MM.1S (cell line): ENCODE data around the gene AIP.

Experiments used
- CTCF ChIP-seq: fragments of 300-600 bp; sonication (generic); IDR thresholded peaks from 2 replicates; pipeline ENCODE4 v1.5.1; 2016; ENCODE audit warnings: antibody characterized with exemption, low read length, mixed read lengths
- EZH2 ChIP-seq: fragments of 300-600 bp; sonication (generic); optimal IDR thresholded peaks from 2 replicates; pipeline ENCODE3; 2017; ENCODE audit warnings: low read depth, mild to moderate bottlenecking, antibody characterized with exemption, low read length, mixed read lengths
- EZH2phosphoT487 ChIP-seq: fragments of 300-600 bp; sonication (generic); IDR thresholded peaks from 2 replicates; pipeline ENCODE4 v1.6.1; 2018; ENCODE audit warnings: antibody characterized with exemption, low read length

- TF ChIP-seq CTCF (no peak), EZH2phosphoT487 (no peak), EZH2 (no peak)
These were observed 27.2 kb downstream of the AIP start for GRCh38 chr11:67510023-67510345.
